ENCODE measurements around the gene GCFC2.

GCFC2 gene

GRCh38 chr2:75621228-75621627 is 89.5 kb downstream of the GCFC2 start:
- Mint-ChIP-seq H3K9me3 (peaks cover 11% of the 10 kb centered on the region), H3K36me3 (ENCODE audit: low read depth) (no peaks in the 10 kb centered on the region), H3K27me3 (ENCODE audit: low read depth, poor library complexity) (peaks cover 11% of the 10 kb centered on the region), H3K4me1 (no peaks in the 10 kb centered on the region), H3K4me3 (no peak overlapping the region), H3K27ac (no peak overlapping the region)
- DNase-seq = no peak
- TF ChIP-seq CTCF (IDR thresholded peaks at IDR 0.05) = no peak

GRCh38 chr2:75619956-75620740 is 90.6 kb downstream of the GCFC2 start:
- Mint-ChIP-seq H3K4me1 (no peaks in the 10 kb centered on the region), H3K36me3 (ENCODE audit: low read depth) (no peaks in the 10 kb centered on the region), H3K9me3 (peaks cover 11% of the 10 kb centered on the region), H3K4me3 (no peak overlapping the region), H3K27me3 (ENCODE audit: low read depth, poor library complexity) (peaks cover 14% of the 10 kb centered on the region), H3K27ac (no peak overlapping the region)
- no peak for TF ChIP-seq CTCF (IDR thresholded peaks at IDR 0.05)
- no peak for DNase-seq

GRCh38 chr2:75616933-75617332 is 93.8 kb downstream of the GCFC2 start:
- Mint-ChIP-seq H3K4me1 (no peaks in the 10 kb centered on the region), H3K4me3 (no peak overlapping the region), H3K36me3 (ENCODE audit: low read depth) (no peaks in the 10 kb centered on the region), H3K27ac (no peak overlapping the region), H3K9me3 (peaks cover 11% of the 10 kb centered on the region), H3K27me3 (ENCODE audit: low read depth, poor library complexity) (peaks cover 20% of the 10 kb centered on the region)
- no peak for DNase-seq
- no peak for TF ChIP-seq CTCF (IDR thresholded peaks at IDR 0.05)

- TF ChIP-seq CTCF (IDR thresholded peaks at IDR 0.05) = no peak
- DNase-seq = no peak
- peaks cover 11% of the 10 kb centered on the region for H3K9me3 Mint-ChIP-seq
- peaks cover 25% of the 10 kb centered on the region for H3K27me3 Mint-ChIP-seq (ENCODE audit: low read depth, poor library complexity)
- H3K4me1 Mint-ChIP-seq = no peaks in the 10 kb centered on the region
- no peak overlapping the region for H3K27ac Mint-ChIP-seq
- no peaks in the 10 kb centered on the region for H3K36me3 Mint-ChIP-seq (ENCODE audit: low read depth)
- no peak overlapping the region for H3K4me3 Mint-ChIP-seq
Measured at GRCh38 chr2:75616406-75616805, 94.3 kb downstream of the GCFC2 start.

GRCh38 chr2:75614162-75614651 is 96.5 kb downstream of the GCFC2 start:
- no peak overlapping the region for H3K4me3 Mint-ChIP-seq
- H3K36me3 Mint-ChIP-seq (ENCODE audit: low read depth) = no peaks in the 10 kb centered on the region
- peaks cover 2% of the 10 kb centered on the region for H3K4me1 Mint-ChIP-seq
- no peak overlapping the region for H3K27ac Mint-ChIP-seq
- peaks cover 9% of the 10 kb centered on the region for H3K9me3 Mint-ChIP-seq
- no peak for DNase-seq
- TF ChIP-seq CTCF (IDR thresholded peaks at IDR 0.05) = no peak
- peaks cover 35% of the 10 kb centered on the region for H3K27me3 Mint-ChIP-seq (ENCODE audit: low read depth, poor library complexity)

GRCh38 chr2:75612862-75613243 is 97.9 kb downstream of the GCFC2 start:
- Mint-ChIP-seq H3K4me3 (no peak overlapping the region), H3K36me3 (ENCODE audit: low read depth) (no peaks in the 10 kb centered on the region), H3K27me3 (ENCODE audit: low read depth, poor library complexity) (peaks cover 36% of the 10 kb centered on the region), H3K4me1 (peaks cover 15% of the 10 kb centered on the region), H3K27ac (no peak overlapping the region), H3K9me3 (peaks cover 6% of the 10 kb centered on the region)
- DNase-seq = no peak
- no peak for TF ChIP-seq CTCF (IDR thresholded peaks at IDR 0.05)
